SK-N-MC (cell line): ENCODE measurements around the gene ECPAS.

Experiments used
- EZH2 ChIP-seq: fragments of 200-600 bp; sonication (generic); IDR thresholded peaks from one replicate; pipeline ENCODE4 v1.6.1; 2017; ENCODE audit warnings: antibody characterized with exemption
- POLR2AphosphoS5 ChIP-seq: IDR thresholded peaks from 2 replicates; pipeline ENCODE4 v1.6.1; 2012; ENCODE audit warnings: mild to moderate bottlenecking, low read depth, low read length, borderline replicate concordance

DNA sequence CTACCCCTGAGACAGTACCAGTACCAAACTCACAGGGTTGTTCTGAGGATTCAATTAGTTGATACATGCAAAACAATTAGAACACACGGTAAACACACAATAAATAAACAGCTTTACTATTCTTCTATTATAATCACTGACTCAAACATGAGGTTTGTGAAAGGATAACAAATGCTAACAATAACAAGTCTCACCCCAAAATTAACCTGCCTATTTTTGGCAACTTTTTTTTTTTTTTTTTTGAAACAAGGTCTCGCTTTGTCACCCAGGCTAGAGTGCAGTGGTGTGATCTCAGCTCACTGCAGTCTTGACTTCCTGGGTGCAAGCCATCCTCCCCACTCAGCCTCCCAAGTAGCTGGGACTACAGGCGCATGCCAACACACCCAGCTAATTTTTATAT lies 6.5 kb downstream of the ECPAS start:
- TF ChIP-seq EZH2 (no peak), POLR2AphosphoS5 (no peak)
